GM18502 (cell line): ENCODE data around the gene ADORA2A.

Experiments used
- ATAC-seq: cut with Tn5 transposase; IDR thresholded peaks from one replicate; pipeline ENCODE4 v1.9.1; 2021; ENCODE audit warnings: mild to moderate bottlenecking; ENCODE audit not compliant: unreplicated experiment, poor library complexity

Gene ADORA2A

DNA sequence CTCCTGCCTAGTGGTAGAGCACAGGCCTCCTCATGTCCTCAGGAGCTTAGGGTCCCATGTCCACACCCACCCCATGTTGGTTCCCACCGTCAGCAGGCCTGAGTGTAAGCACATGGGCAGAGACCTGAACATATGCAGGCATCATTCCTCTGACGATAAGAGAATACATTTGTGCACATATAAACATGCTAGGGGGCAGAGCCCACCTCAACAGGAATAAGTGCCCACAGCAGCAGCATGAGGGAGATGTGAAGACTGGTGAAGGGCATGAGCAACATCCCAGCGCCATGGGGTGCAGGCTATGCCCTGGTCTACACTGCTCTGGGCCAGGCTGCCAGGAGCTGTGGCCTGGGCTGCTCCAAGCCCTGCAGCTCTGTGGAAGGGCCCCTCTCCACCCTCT lies 16.9 kb downstream of the ADORA2A start:
- no peak for ATAC-seq

DNA sequence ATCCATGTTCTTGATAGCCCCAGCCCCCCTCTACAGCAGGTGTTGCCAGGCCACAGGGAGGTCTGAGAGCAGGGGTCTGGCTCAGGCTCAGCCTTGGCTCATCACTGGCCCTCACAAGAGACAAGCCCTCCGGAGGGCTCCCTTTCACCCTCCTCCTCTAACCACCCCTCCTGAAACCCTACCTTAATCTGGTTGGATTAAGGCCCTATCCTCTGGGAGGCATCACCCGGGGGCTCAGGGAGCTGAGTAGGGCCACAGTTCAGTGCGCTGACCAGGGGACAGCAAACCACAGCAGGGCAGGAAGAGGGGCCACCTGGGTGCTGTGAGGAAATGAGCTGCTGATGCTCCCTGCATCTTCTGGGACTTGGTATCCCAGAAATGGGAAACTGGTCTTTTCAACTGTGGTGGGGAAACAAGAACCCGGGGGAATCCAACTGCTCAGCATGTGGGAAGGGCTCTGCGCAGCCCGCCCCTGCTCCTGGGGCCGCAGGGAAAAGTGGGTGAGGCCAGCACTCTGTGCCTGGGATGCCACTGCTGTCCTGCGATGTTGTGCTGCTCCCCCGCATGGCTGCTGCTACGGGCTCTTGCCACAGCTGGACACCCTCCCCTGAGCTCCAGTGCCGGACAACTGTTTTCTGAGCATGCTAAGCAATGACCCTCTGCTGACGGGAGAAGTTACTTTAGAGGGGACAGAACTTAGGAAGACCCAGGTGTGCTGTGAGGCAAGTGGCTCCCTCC lies 17.5 kb downstream of the ADORA2A start:
- no peak for ATAC-seq

DNA sequence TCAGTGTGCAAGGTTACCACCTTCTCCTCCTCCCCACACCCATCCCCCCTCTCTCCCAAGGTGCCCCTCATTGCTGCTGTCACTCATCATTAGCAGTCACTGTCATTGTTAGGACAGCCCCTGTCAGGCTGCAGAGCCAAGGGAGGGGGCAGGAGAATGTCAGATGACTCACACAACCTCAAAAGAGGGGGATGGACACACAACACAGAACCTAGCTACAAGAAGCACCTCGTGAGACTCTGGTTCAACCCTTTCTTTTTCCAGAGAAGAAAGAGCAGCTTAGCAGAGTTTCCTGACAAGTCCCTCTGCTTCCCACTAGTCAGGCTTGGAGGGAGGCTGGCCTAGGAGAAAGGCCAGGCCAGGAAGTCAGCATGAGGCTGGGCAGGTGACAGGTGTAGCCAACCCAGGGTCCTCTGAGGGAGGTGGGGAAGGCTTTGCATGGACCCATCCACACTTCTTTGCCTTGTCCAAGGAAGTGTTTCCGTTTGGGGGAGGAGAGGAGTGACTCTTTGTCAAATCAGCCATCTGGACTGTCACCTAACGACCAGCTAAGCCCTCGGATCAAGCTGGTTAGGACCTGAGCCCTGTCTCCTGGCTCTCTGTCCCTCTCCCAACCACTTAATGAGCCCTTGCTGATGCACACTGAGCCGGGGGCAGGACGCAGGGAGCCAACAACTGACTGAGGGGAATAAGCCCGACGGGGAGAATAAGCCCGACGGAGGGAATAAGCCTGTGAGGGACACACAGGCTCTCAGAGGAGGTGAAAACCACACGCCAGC lies 18.3 kb downstream of the ADORA2A start:
- ATAC-seq, result no peak

DNA sequence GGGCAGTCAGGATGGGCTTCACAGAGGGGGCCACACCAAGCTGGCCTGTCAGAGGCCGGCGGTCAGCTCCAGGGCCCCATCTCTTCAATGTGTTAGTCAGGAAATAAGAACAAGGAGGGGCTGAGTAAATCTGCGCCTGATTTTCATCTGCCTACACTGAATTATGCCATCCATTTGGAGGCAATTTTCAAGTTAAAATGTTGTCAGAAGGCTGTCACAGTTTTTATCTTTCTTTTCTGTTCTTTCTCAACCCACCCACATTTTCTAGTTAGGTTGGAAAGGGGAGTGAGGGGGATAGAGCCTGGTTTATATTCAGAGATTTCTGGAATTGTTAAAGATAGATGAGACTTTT lies 18.8 kb downstream of the ADORA2A start:
- ATAC-seq, result no peak

- ATAC-seq, result no peak
Observed at GRCh38 chr22:24450610-24451009, 23.2 kb downstream of the ADORA2A start.

- ATAC-seq, result no peak
Observed at GRCh38 chr22:24451162-24451561, 23.8 kb downstream of the ADORA2A start.

- no peak for ATAC-seq
Observed at GRCh38 chr22:24453853-24454252, 26.5 kb downstream of the ADORA2A start.

- ATAC-seq, result no peak
Observed at GRCh38 chr22:24455039-24455438, 27.6 kb downstream of the ADORA2A start.

DNA sequence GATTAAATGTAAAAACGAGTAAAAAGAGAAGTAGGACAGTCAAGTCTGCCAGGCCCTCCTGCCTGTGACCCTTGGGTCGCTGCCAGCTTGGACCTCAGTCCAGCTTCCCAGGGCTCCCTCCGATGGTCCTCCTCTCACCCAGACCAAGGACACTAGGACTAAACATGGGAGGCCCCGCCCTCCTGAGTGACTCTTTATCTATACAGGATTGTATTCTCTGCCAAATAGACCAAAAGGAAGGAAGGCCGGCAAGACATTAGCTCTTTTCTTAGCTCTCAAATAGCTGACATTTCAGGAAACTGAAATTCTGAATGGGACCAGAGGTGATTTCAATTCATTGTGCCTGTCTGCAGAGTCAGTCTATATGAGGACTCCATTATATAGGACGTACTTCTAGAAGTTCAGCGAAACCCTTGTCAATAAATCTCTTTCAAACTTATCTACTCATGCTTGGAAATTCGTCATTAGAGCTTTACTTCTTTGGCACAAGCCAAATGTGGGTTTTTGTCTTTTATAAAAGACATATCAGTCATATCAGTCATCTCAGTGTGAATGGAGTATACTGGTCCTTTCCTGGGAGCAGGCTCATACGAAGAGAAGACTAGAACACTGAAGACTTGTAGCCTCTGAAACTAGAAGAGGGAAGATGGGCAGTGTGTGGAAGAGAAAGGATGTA lies 28.5 kb downstream of the ADORA2A start:
- ATAC-seq, result no peak

GRCh38 chr22:24457894-24458420 lies 30.6 kb downstream of the ADORA2A start:
- ATAC-seq, result no peak

- ATAC-seq, result no peak
Observed at GRCh38 chr22:24459911-24460310, 32.5 kb downstream of the ADORA2A start.

DNA sequence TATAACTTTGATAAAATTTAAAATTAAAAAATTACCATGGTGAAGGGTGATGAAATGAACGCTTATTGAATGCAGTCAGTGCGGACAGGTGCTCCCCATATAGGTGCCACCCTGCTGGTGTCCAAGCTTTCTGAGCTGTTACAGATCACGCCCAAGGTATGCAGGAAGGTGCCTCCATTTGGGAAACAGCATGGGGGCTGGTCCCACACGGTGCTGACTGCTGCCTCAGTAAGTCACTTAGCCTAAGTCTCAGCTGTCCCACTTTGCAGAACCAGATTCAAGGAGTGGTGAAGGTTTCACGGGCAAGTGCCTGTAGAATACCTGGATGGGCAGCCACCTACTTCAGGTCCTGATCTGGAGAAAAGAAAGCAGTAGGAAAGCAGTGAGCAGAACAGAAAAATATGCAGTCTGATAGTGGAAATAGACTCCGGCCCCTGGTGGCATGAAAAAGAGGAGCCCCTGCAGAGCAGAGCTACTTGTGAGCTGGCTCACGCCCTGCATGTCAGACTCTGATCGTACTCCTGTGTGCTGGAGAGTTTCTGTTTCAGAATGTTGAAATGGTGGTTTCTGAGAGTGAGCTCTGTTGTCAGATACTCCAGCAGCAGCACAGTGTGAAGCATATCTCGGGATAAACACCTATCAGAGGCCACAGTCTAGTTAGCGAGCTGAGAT lies 33.2 kb downstream of the ADORA2A start:
- no peak for ATAC-seq

DNA sequence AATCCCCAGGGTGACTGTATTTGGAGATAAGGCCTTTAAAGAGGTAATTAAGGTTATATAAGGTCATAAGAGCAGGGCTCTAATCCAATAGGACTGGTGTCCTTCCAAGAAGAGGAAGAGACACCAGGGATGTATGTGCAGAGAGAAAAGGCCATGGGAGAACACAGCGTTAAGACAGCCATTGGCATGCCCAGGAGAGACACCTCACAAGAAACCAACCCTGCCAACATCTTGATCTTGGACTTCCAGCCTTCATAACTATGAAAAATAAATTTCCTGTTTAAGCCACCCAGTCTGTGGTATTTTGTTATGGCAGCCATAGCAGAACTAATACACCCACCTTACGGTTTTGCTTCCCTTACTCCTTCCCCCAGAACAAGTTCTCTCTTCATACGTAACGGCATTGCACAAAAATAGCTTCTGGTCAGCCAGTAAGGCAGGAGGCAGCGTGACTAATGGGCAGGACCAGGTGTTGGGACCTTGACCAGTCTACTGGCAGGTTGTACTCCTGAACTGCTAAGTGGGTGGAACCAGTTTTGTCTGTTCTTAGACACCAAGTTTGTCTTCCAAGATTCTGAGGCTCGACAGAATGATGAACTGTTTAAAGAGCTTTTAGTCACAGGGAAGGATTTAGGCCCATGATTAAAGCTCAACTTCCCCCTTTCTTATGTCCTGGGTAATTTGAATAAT lies 35.8 kb downstream of the ADORA2A start:
- no peak for ATAC-seq

DNA sequence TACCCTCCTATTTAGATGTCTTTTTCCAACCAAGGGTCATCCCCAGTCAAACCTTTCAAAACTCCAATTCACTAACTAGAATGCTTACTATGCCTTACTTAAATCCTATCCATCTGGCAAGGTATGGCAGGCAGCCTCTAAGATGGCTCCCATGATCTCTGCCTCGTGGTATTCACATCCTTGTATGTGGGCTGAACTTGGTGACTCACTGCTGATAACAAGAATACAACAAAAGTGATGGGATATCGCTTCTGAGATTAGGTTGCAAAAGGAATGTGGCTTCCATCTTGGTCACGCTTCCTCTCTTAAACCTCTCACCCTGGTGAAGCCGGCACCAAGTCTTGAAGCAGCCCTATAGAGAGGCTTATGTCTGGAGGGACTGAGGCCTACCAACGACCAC lies 38.2 kb downstream of the ADORA2A start:
- ATAC-seq, result no peak

GRCh38 chr22:24465975-24466374 lies 38.6 kb downstream of the ADORA2A start:
- ATAC-seq, result no peak

GRCh38 chr22:24466716-24467328 lies 39.4 kb downstream of the ADORA2A start:
- ATAC-seq, result no peak

DNA sequence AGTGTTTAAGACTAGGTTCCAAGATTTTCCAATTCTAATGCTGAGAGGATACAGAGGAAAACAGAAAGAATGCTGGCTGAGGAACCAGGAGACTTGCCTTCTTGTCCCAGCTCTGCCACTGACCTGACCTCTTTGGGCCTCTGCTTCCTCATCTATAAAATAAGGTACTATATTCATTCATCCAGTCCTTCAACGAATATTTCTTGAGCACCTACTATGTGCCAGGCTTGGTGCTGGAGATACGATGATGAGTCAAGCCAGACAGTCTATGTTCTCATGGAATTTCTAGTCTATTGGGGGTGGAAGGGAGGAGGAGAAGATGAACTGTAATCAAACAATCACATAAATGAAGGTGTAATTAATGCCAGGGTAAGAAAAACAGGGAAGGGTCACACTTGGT lies 39.9 kb downstream of the ADORA2A start:
- no peak for ATAC-seq

- no peak for ATAC-seq
Observed at GRCh38 chr22:24471570-24471969, 44.2 kb downstream of the ADORA2A start.

GRCh38 chr22:24473284-24473683 lies 45.9 kb downstream of the ADORA2A start:
- ATAC-seq, result no peak

DNA sequence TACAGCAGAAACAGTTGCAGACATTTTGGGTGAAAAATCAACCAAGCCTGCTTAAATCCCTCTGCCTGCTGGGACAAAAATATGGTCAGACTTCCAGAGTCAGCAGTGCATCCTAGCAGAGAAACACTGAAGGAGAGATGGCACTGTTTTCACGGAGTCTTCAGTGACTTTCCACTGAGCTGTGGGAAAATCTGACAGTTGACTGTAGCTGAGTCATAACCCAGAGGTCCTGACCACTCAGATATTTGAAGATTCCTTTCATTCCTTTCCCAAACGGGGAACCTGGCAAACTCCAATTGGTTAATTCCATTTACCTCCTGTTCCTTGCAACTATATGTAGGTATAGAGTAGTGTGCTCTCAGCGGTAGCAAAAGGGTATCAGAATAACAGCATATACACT lies 46.8 kb downstream of the ADORA2A start:
- no peak for ATAC-seq
